NCI-H526 (cell line): ENCODE data around the gene COX19.

Experiments
- DNase-seq, 2 experiments: peaks; one replicate each; lab custom pipeline; 2025; lab: John Stamatoyannopoulos, UW

The COX19 gene

DNA sequence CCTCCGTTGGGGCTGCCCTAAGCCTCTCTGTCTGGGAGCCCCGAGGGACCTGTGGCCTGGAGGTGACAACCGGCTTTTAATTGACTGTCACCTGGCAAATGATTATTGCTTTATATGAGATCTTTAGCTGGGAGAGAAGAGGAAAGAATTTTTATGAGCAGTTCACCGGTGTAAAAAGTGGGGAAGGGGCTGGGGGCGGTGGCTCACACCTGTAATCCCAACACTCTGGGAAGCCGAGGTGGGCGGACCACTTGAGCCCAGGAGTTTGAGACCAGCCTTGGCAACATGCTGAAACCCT, 2.6 kb upstream of the COX19 start:
- no peak for DNase-seq

DNA sequence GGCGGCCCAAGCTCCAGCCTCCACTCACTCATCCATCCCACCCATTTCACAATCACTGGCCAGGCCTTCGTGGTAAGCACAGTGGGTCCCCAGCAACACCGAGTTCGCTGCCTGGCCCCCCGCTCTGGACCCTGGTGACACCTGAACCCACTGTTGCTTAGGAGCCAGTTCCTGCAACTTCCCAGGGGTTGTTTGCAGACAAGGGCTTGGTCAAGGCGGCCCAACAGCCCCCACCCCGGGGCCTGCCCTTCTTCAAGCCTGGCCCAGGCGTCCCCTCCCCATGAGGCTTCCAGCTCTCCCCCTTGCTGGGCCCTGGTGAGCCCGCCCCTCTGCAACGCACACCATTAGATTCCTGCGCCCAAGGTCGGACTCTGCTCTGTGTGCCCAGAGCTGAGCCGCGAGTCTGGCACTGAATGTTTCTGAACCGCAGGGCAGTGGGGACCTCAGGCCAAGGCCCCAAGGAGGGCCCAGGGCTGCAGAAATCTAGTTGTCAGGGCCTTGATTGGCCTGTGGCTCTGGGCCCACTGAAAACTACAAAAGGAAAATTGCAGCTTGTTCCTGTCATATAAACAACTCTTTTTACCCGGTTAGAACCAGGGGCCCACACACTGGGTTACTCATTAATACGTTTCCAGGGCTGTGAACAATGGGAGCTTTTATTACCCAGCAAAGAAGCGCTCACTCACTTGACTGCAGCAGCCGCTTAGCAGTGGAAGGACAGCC, 2.1 kb upstream of the COX19 start:
- DNase-seq = peak; percentile 88 to 92

DNA sequence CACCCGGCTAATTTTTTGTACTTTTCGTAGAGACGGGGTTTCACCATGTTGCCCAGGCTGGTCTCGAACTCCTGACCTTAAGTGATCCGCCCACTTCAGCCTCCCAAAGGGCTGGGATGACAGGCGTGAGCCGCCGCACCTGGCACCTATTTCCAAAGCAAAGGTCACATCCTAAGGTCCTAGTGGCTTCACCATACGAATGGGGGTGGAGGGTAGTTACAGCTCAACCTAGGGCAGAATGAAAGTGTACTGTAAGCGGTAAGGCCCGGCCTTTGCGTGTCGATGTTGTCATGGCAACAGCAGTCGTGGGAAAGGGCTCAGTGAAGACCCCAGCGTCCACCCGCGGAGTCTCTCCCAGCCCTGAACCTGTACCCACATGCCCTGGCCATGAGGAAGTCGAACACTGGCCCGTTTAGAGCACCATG, 1.6 kb upstream of the COX19 start:
- DNase-seq = no peak

DNA sequence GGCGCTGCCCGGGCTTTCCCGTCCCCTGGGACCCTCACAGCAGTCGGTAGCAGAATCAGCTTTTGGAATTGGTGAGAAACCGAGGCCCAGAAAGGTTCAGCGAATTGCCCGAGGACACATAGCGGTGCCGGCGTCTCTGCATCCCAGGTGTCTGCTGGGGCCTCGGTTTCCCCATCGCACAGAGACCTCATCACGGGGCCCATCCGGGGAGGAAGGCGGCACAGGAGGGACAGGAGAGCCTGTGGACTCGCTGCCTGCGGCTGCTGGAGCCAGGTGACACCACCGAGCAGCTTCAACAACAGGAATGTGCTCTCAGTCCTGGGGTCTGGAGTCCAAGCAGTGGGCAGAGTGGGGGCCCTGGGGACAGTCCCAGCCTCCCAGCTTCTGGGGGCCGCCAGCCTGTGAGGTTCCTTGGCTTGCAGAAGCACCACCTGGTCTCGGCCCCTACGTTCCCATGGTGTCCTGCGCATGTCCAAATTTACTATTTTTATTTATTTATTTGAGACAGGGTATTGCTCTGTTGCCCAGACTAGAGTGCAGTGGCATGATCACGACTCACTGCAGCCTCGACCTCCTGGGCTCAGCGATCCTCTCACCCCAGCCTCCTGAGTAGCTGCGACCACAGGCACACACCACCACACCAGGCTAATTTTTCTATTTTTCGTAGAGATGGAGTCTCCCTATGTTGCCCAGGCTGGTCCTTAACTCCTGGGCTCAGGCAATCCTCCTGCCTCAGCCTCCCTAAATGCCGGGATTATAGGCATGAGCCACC, 539 bp upstream of the COX19 start:
- DNase-seq = no peak

DNA sequence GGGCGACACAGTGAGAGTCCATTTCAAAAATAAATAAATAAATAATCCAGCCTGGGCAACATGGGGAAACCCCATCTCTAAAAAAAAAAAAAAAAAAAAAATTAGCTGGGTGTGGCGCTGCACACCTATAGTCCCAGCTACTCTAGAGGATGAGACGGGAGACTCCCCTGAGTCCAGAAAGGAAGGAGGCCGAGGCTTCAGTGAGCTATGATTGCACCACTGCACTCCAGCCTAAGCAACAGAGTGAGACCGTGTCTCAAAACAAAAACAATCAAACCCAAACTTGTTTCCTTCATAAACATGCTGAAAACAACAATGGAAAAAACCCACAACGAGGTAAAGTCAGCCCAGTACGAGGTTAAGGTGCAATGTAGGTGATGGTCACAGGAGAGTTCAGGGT, 1.2 kb downstream of the COX19 start:
- no peak for DNase-seq

DNA sequence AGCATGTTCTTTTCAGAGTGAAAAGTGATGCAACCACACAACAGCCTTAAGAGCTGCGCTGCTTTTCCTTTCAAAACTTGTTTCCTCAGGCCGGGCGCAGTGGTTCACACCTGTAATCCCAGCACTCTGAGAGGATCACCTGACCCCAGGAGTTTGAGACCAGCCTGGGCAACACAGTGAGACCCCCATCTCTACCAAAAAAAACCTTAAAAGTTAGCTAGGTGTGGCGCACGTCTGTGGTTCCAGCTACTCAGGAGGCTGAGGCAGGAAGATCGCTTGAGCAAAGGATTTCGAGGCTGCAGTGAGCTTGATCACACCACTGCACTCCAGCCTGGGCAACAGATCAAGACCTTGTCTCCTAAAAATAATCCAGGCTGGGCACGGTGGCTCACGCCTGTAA, 2.0 kb downstream of the COX19 start:
- no peak for DNase-seq

DNA sequence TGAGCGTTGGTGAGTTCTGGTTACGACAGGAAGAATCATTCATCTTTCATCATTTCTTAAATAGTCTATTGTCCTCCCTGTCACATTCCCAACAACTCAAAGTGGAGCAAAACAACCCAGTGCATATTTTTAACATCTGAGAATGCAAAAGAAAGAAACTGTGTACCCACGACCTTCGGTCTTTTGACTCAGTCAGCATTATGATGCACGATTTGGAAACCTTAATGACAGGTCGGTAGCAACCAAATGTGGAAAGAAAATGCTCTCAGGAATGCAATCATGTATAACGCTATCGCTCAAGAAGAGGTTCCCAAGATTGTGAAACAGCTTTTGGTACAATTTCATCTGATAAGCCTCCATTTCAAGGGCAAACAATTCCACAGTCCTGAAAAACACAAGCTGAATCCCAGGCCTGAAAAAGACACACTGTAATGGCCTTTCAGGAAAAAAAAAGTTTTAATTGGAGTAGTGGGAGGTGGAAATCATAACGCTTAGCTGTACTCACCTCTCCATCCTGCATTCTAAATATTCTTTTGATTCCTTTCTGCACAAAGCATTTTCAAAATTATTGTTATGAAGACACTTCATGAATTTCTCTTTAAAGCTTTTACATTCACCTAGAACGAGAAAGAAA, 2.6 kb downstream of the COX19 start:
- no peak for DNase-seq

DNA sequence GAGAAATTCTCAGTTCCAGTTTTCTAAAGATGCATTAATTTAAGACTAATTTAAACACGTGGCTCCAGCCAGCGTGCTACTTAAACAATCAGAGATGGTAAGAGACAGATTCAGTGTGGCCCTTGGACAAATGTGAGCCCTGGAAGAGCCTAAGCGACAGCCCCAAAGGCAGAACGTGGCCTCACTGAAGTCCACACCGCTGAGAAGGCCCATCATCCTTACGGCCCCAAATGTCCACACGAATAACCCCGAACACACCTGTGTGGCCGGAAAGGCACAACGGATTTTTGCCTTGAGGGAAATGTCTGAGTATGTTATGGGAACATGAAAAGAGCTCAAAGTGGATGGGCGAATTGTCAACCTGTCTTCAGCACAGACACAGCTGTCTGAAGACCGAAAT, 3.2 kb downstream of the COX19 start:
- DNase-seq = no peak

DNA sequence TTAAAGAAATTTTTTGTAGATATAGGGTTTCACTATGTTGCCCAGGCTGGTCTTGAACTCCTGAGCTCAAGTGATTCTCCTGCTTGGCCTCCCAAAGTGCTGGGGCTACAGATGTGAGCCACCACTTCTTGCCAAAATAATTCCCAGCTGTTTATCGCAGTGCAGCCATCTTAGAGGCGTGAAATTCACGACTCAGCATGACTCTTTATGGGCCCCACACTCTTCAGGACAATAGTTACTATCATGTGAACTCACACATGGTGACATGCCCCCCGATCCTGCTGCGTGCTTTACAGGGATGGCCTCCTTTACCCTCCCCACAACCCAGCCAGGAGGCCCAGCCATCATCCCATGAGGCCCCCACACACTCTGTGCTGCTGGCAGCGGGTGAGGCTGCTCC, 4.6 kb downstream of the COX19 start:
- DNase-seq = no peak

DNA sequence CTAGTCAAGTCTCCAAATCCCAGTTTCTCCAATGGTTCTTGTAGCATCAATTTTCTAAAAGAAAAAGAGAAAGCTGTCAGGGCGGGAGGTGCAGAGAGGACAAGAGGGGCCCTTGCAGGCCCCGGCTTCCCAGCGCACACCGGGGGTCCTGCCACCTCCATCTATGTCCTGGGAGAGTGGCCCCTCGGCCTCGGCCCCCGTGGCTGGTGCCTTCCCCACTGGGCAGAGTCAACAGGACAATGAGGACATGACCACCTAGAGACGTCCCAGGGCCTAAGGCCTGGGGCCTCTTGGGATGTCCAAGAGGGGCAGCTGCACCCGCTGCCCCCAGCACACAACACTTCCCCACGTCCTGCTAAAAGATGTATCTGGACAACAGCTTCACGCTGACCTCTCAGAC, 5.9 kb downstream of the COX19 start:
- DNase-seq = no peak

DNA sequence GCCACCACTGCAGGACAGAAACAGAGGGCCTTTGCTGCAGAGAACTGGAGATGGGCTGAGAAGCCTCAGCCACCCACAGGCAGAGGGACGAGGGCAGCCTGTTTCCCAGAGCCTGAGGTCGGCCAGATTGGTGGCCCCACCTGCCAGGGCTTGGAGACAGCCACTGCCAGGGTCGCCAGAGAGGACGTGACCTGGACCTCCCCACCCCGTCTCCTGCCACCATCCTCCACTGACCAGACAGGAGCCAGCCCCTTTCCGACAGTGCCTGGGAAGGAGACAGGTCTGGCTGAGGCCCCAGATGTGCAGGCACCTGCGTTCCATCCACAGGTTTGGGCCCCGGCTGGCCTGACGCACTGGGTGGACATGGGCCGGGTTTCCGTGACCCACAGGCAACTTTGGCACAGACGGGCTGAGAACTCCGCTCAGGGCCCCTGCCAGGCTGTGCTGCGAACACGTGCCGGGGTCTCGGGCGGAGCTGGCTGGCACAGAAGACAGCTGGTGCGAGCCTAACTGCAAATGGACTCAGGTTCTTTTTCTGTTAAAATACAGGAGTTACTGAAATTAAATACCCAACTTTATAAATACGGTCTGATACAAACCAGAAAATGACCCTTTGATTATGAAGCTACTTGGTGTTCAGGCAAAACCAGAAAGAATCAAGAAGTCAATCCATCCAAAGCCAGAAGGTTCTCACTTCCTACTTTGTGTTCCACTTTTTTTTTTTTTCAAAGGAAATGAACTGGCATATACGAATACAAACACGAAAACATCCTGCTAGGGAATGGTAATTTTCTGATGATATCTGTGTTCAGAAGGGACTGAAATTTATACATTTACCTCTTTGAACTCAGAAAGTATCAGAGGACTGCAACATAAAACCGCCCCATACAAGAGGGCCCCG, 6.9 kb downstream of the COX19 start:
- DNase-seq = no peak

DNA sequence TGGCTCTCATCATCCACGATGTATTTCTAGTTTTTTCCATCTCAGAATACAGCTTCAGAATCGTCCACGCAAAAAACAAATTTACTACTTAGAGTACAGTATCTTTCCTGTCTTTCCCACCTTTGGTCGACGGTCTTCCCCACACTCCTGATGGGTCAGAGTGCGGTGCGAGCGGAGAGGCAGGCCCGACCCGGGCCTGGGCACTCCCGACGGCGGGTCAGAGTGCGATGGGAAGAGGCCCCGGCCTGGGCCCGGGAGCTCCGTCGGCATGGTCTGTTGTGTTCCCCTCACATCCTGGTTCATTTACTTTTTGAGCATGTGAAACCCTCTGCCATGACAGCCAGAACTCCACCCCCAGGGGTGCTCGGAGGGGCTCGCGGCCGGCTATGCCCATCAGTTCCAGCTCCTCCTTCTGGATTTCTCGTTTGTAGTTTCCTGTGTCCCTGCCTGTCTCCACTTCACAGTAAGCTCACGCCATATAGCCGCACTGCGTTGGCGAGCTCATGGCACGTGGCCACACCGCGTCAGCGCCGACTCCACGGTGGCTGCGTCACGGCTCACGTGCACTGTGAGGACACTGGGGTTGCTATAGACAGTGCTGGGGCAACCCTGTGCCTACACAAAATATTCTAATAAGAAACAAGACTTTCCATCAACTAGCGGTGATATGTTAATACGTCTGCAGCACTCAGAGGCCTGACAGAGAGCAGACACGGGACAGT, 7.8 kb downstream of the COX19 start:
- DNase-seq = no peak

DNA sequence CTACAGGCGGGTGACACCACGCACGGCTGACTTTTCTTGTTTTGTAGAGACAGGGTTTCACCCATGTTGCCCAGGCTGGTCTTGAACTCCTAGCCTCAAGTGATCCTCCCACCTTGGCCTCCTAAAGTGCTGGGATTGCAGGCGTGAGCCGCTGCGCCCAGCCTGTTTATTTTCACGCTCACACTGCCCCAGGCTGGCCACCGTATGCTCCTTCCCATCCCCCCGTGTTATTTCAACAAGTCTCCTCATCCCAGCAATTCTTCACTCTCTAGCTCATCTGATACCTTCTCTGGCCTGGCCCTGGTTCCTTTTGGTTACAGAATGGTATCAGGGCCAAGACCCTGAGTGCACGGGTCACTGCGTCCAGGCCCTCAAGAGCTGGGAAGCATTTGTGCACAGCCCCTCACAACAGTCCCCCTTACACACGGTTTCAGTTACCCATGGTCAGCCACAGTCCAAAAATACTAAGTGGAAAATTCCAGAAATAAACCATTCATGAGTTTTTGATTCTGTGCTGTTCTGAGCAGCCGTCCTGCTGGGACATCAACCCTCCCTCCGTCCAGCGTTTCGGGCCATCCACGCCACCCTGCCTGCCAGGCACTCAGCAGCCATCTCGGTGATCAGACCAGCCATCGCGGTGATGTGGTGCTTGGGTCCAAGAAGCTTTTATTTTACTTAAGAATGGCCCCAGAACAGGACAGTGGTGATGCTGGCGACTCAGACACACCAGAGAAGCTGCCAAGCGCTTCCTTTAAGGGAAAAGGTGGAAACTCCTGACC, 8.9 kb downstream of the COX19 start:
- DNase-seq = no peak

DNA sequence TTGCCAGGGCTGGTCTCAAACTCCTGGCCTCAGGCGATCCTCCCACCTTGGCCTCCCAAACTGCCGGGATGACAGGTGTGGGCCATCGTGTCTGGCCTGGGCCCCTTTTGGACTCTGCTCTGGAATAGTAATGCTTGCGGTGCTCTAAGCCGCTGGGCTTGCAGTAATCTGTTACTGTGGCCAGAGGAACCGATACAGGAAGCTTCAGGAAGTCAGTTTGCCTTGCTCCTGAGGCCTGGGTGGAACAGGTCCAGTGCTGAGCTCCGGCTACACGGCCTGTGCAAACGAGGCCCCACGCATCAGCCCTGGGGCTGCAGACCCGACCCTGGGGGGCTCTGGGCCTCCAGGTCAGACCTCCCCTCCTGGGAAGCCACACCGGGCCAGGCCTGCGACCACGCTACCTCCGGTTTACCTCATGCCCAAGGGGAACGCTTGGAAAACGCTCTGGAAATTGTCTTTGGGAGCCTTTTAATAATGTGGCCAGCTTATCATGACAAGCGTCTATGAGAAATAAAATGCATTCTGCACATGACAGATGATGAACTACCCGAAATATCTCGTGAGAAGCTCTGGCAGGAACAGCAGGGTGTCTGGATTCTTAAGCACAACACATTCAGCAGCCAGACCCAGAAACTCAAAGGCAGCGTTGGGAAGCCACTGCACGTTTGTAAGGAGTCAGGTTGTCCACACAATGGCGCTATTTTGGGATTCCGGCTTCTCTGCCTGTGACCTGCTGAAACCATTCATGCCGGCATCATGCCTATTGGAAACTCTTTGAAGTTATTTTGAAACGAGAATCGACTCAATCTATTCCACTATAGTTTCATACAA, 10.7 kb downstream of the COX19 start:
- peak in 1 of 2 experiments; percentile 41 for DNase-seq

DNA sequence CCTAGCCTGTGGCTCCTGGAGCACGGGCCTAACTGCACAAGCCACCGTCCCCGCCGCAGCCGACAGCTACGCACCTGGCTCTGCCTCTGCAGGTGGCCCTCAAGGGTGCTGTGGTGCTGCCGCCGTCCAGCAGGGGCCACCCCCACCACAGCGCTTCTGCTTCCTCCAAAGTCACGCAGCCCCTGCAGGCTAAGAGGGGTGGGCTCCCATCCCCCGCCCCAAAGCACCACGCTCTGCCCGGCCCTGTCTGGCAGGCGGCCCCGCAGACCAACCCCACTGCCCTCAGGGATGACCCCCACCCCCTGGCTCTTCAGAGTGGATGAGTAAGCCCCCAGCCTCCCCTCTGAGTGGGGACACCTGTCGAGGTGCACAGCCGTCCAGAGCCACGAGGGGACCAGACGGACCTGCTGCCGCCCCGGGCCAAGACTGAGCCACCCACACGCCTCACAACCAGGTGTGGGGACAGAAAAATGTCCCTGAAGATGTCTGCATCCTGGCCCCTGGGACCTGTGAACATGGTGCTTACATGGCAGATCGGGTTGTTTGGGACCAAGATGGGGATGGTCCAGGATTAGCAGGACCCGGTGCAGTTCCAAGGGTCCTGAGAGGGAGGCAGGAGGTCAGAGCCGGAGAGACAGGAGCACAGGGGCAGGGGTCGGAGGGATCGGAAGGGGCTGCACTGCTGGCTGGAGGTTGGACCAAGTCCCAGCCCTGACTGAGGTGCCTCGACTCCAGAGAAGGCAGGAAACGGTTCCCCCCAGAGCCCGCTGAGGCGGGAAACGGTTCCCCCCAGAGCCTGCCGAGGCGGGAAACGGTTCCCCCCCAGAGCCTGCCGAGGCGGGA, 11.9 kb downstream of the COX19 start:
- DNase-seq = no peak

DNA sequence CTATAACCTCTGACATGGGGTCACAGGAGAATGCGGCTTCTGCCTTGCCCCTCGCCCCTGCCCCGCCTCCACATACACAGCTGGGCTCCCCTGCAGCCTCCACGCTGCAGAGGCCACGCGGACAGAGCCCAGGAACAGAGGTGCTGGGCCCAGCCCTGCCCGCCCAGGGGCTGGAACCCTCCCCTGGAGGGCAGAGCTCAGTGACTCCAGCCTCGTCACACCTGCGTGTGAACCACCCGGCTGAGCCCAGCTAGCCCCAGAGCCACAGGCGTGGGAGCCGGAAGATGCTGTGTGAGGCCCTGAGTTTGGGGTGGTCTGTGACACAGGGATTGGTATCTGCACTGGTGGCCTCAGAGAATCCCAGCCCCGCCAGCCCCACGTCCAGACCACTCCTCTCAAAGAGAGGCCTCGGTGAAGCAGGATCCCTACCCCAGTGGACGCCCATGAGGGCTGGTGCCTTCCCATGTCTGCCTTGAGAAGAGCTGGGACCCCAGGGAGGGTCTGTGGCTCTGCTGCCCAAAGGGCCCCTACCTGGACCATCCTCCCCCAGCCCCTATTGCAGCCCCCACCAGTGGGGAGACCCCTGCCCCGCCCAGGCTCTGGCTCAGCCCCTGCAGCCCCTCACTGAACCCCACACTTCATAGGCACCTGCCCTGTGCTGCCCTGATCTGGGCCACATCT, 12.8 kb downstream of the COX19 start:
- no peak for DNase-seq

DNA sequence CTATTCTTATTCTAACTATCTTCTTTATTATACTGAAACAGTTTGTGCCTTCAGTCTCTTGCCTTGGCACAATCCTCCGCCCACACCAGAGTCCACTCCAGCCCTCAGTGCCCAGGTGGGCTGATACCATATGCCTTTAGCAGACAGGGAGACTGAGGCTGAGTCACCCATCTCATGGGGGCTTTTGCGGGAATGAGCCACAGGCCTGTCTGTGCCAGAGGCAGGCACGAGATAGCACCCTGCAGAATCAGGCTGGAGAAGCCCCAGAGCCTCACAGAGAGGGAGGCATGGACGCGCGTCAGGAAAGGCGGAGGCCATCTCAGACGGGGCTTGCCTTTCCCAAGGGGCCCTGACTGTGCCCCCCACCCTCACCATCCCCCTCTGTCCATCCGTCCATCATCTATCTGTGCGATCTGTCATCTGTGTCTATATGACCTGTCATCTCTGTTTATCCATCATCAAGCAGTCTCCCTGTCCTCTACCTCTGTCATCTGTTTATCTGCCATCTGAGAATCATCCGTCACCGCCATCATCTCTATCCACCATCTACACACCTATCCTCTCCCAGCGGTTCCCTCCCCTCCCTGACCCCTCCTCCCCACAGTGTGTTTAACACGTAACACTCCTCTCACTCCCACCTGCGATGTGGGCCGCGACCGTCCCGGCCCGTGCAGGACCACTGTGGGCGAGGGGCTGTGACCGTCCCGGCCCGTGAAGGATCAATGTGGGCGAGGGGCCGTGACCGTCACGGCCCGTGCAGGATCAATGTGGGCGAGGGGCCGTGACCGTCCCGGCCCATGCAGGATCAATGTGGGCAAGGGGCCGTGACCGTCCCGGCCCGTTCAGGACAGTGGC, 13.6 kb downstream of the COX19 start:
- no peak for DNase-seq
